Measurements from ENCODE around the gene ROR2.

ROR2 gene

GRCh38 chr9:91863469-91863868, 86.6 kb downstream of the ROR2 start:
- H3K27ac ChIP-seq: no peak overlapping the region
- TF ChIP-seq CTCF (IDR thresholded peaks at IDR 0.05): no peak
- no peak overlapping the region for H3K4me3 ChIP-seq
- no peak for DNase-seq (ENCODE audit: low spot score)

- no peak overlapping the region for H3K27ac ChIP-seq
- no peak for DNase-seq (ENCODE audit: low spot score)
- no peak overlapping the region for H3K4me3 ChIP-seq
- no peak for TF ChIP-seq CTCF (IDR thresholded peaks at IDR 0.05)
These were observed 91.6 kb downstream of the ROR2 start for GRCh38 chr9:91858213-91859030.

GRCh38 chr9:91857291-91858212, 92.5 kb downstream of the ROR2 start:
- H3K4me3 ChIP-seq: no peak overlapping the region
- TF ChIP-seq CTCF (IDR thresholded peaks at IDR 0.05): no peak
- DNase-seq (ENCODE audit: low spot score): no peak
- no peak overlapping the region for H3K27ac ChIP-seq

GRCh38 chr9:91856419-91856818, 93.6 kb downstream of the ROR2 start:
- DNase-seq (ENCODE audit: low spot score): no peak
- Histone ChIP-seq H3K4me3 (no peak overlapping the region), H3K27ac (no peak overlapping the region)
- no peak for TF ChIP-seq CTCF (IDR thresholded peaks at IDR 0.05)

GRCh38 chr9:91855196-91855595, 94.8 kb downstream of the ROR2 start:
- TF ChIP-seq CTCF (IDR thresholded peaks at IDR 0.05): no peak

GRCh38 chr9:91852801-91853347, 97.2 kb downstream of the ROR2 start:
- DNase-seq (ENCODE audit: low spot score): no peak
- no peak for TF ChIP-seq CTCF (IDR thresholded peaks at IDR 0.05)
- H3K27ac ChIP-seq: no peak overlapping the region
- no peak overlapping the region for H3K4me3 ChIP-seq

More at GRCh38 chr9:91855196-91855595, 94.8 kb downstream of the ROR2 start:
- Histone ChIP-seq H3K27ac (no peak overlapping the region), H3K4me3 (no peak overlapping the region)
- DNase-seq (ENCODE audit: low spot score): no peak

Data from coronary artery (tissue), 2 donors.